Transverse colon (tissue), 3 donors: ENCODE measurements around the gene TXNRD3.

ENCODE experiments used
- EP300 ChIP-seq: sonication (generic); formaldehyde crosslinking; IDR thresholded peaks from one replicate; pipeline ENCODE4 v1.6.1; 2017; ENCODE audit warnings: antibody characterized with exemption, low read depth
- TF ChIP-seq, protein P1 (sequence below), 5 experiments: fragments of 200-600 bp in 3 of 5; fragments of 450-650 bp in 2 of 5; sonication (generic) in 3 of 5; IDR thresholded peaks; 1 replicate in 2 of 5; 2 replicates in 3 of 5; pipeline ENCODE4 v1.5.1; 2016 to 2017; ENCODE audit warnings: antibody characterized with exemption in 5 of 5, inconsistent platforms in 3 of 5, mild to moderate bottlenecking in 2 of 5, moderate library complexity in 1 of 5

DNA sequence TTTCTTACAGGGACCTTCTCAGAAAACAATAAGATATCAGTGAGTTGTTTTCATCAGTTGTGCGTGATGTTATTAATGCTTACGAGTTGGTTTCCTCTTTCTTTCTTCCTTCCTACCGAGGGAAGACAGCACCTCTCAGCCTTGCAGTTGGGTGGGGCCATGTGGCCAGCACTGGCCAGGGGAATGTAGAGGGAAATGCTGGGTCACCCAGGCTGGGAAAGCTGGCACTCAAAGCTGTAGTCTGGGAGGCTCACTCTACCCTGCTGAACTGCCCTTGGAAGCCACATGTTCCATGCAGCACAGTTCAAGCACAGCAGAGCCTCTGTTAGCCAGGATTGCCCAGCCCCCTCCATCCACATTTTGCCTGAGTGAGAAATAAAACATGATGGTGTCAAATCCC is 39.0 kb upstream of the TXNRD3 start:
- TF ChIP-seq, protein P1, sequence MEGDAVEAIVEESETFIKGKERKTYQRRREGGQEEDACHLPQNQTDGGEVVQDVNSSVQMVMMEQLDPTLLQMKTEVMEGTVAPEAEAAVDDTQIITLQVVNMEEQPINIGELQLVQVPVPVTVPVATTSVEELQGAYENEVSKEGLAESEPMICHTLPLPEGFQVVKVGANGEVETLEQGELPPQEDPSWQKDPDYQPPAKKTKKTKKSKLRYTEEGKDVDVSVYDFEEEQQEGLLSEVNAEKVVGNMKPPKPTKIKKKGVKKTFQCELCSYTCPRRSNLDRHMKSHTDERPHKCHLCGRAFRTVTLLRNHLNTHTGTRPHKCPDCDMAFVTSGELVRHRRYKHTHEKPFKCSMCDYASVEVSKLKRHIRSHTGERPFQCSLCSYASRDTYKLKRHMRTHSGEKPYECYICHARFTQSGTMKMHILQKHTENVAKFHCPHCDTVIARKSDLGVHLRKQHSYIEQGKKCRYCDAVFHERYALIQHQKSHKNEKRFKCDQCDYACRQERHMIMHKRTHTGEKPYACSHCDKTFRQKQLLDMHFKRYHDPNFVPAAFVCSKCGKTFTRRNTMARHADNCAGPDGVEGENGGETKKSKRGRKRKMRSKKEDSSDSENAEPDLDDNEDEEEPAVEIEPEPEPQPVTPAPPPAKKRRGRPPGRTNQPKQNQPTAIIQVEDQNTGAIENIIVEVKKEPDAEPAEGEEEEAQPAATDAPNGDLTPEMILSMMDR (IDR thresholded peaks at IDR 0.05) = no peak
- TF ChIP-seq EP300 = no peak
